Stimulated activated CD4-positive, alpha-beta T cell treated with anti-CD3 and anti-CD28 coated beads, TNF-alpha, amount 100 ng/mL, for 1 hour (primary cell): ENCODE measurements around the gene DLG4.

Source experiments
- DNase-seq, 3 donors: peaks; one replicate each; pipeline ENCODE4 v3.0.0-alpha.2; 2020; ENCODE audit warnings: low read depth in 3 of 3, low spot score in 1 of 3

Gene DLG4

GRCh38 chr17:7233701-7234082 is 14.1 kb upstream of the DLG4 start:
- DNase-seq = no peak

- DNase-seq = no peak
These were observed 12.5 kb upstream of the DLG4 start for GRCh38 chr17:7232114-7232513.

GRCh38 chr17:7229504-7229903 is 9.9 kb upstream of the DLG4 start:
- no peak for DNase-seq

GRCh38 chr17:7228920-7229319 is 9.3 kb upstream of the DLG4 start:
- no peak for DNase-seq

GRCh38 chr17:7226721-7227710 is 7.4 kb upstream of the DLG4 start:
- no peak for DNase-seq

- no peak for DNase-seq
These were observed 6.2 kb upstream of the DLG4 start for GRCh38 chr17:7225711-7226331.

- no peak for DNase-seq
These were observed 5.0 kb upstream of the DLG4 start for GRCh38 chr17:7224661-7225111.

GRCh38 chr17:7224110-7224509 is 4.5 kb upstream of the DLG4 start:
- DNase-seq = no peak

- DNase-seq = no peak
These were observed 3.7 kb upstream of the DLG4 start for GRCh38 chr17:7223375-7223774.

- DNase-seq = no peak
These were observed 3.3 kb upstream of the DLG4 start for GRCh38 chr17:7222972-7223292.

- no peak for DNase-seq
These were observed 2.7 kb upstream of the DLG4 start for GRCh38 chr17:7222093-7222971.

GRCh38 chr17:7221278-7222092 is 1.8 kb upstream of the DLG4 start:
- no peak for DNase-seq

GRCh38 chr17:7220593-7221277 is 1.1 kb upstream of the DLG4 start:
- DNase-seq = no peak

GRCh38 chr17:7219229-7219811 is 316 bp downstream of the DLG4 start:
- DNase-seq = no peak

GRCh38 chr17:7218758-7219157 is 878 bp downstream of the DLG4 start:
- no peak for DNase-seq

- no peak for DNase-seq
These were observed 1.5 kb downstream of the DLG4 start for GRCh38 chr17:7218166-7218565.

- no peak for DNase-seq
These were observed 2.3 kb downstream of the DLG4 start for GRCh38 chr17:7217113-7217987.

- DNase-seq = no peak
These were observed 3.2 kb downstream of the DLG4 start for GRCh38 chr17:7216242-7217112.
